Measurements from ENCODE around the gene PTPRO.

The PTPRO gene

DNA sequence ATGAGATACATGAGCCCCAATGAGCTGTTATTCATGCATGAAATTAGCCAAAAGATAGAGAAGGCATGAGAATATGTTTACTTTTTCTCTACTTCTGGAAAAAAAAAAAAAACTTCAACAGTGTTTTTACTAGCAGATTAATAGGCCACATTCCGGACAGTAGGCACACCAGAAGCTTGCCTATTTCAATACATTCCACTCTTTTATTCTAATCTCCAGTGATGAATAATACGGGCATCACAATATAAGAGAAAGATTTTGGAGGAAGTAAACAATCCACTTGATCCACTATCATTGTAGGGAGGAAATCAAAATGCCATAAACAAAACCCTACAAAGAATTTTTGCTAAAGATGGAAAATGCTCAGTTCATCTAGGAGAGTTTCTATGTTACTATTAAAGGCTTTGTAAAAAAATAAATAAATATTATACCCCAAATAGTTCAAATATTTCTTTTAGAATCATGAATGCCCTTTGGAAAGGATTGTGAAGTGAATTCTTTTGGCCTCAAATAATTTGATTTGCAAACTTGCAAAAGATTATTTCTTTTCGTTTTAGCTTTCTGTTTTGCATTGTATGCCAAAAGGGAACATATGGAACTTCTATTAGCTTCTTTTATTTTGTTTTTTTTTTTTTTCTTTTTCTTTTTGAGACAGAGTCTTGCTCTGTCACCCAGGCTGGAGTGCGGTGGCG, 234.2 kb downstream of the PTPRO start:
- no peaks in the 10 kb centered on the region for H3K36me3 Mint-ChIP-seq (ENCODE audit: low read depth)

DNA sequence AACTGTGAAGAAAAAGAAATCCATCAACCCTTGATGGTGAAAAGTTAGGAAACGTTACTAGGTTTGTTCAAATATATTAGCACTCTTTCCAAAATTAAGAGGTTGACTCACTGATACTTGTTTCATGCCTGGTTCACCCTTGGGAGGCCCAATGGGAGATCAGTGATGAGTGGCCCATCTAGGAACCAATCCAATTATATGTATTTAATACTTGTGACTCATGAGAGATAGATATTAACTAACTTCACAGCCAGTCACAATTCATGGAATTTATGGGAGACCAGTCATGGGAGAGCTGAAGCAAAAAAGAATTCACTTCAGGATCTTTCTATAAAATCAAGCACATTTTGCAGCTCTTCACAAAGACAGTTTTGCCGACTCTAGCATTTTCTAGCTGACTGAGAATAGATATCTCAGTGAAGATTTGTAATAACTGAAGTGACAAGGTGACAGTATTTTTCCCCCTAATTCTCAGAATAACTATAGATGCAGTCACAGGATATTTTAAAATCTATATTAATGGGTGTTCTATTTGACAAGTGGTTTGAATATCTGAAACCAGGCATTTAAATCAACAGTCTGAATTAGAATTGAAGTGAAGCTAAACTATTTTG, 236.7 kb downstream of the PTPRO start:
- Mint-ChIP-seq H3K4me1 (ENCODE audit: low read depth) (peaks cover 50% of the 10 kb centered on the region), H3K27me3 (no peaks in the 10 kb centered on the region), H3K9me3 (no peaks in the 10 kb centered on the region), H3K36me3 (ENCODE audit: low read depth) (no peaks in the 10 kb centered on the region), H3K4me3 (no peak overlapping the region), H3K27ac (no peak overlapping the region)
- DNase-seq, result no peak

More for the DNA sequence above, 234.2 kb downstream of the PTPRO start:
- Mint-ChIP-seq H3K4me3 (no peak overlapping the region), H3K9me3 (no peaks in the 10 kb centered on the region), H3K27me3 (no peaks in the 10 kb centered on the region), H3K4me1 (ENCODE audit: low read depth) (peaks cover 36% of the 10 kb centered on the region), H3K27ac (no peak overlapping the region)
- DNase-seq, result no peak

DNA sequence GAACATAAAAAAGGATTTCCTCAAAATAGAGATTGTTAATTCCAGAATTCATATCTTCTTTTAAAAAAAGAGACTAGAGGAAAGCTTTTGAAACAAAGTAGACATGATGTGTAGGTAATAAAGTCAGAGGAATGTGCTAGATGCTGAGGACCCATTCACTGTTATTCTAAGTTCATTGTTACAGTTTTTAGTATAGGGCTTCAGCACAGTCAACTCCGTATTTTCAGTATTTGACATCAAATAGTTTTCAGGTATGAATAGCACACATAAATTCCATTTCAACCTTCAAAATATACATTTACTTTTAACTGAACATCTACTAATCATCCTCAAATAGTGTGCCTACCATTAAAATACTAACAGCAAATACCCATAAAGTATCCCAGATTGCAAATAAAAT, 239.1 kb downstream of the PTPRO start:
- no peak for DNase-seq
- peak overlapping the region; percentile 45 for H3K4me3 Mint-ChIP-seq
- peaks cover 60% of the 10 kb centered on the region for H3K4me1 Mint-ChIP-seq (ENCODE audit: low read depth)
- H3K36me3 Mint-ChIP-seq (ENCODE audit: low read depth), result no peaks in the 10 kb centered on the region
- no peaks in the 10 kb centered on the region for H3K9me3 Mint-ChIP-seq
- peak overlapping the region; percentile 91 for H3K27ac Mint-ChIP-seq
- H3K27me3 Mint-ChIP-seq, result no peaks in the 10 kb centered on the region

DNA sequence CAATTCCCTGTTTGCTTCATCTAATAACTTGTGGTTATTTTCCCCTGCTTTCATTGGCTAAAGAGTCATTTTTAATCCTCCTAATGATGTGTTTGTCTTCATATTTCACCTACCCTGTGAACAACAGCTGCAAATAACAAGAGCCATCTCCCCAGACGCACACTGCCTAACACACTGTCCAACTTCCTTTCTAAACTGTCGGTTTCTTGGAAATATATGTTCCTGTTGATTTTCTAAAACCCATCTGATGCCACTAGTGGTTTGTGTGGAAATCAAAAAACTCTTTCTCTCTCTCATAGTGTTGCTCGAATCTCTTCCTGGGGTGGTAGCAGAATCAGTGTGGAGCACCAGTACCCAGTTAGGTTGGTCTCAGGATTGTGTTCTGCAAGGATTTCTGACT, 240.0 kb downstream of the PTPRO start:
- DNase-seq, result no peak
- Mint-ChIP-seq H3K9me3 (no peaks in the 10 kb centered on the region), H3K36me3 (ENCODE audit: low read depth) (no peaks in the 10 kb centered on the region), H3K4me1 (ENCODE audit: low read depth) (peaks cover 60% of the 10 kb centered on the region), H3K27me3 (no peaks in the 10 kb centered on the region), H3K27ac (peak overlapping the region; percentile 91), H3K4me3 (peak overlapping the region; percentile 45)

DNA sequence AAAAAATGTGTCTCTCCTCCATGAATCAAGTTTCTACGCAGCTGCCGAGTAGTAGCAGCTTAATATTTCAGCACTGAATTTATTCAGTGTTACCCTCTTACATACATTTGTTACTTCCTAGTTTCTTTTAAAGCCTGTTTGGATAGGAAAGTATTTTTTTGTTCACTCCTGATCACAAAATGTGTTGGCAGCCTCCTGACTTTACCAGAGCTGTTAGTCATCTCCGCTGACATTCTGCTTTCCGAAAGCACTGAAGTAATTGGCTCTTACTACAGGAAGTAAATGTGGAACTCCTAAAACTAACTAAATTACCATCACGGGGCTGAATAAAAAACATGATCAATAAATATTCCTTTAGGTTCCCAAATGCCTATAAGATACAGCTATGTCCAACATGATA, 241.4 kb downstream of the PTPRO start:
- no peaks in the 10 kb centered on the region for H3K9me3 Mint-ChIP-seq
- peaks cover 61% of the 10 kb centered on the region for H3K4me1 Mint-ChIP-seq (ENCODE audit: low read depth)
- peak overlapping the region; percentile 69 for H3K4me3 Mint-ChIP-seq
- no peak for DNase-seq
- H3K27me3 Mint-ChIP-seq, result no peaks in the 10 kb centered on the region
- H3K27ac Mint-ChIP-seq, result peak overlapping the region; percentile 89
- no peaks in the 10 kb centered on the region for H3K36me3 Mint-ChIP-seq (ENCODE audit: low read depth)

DNA sequence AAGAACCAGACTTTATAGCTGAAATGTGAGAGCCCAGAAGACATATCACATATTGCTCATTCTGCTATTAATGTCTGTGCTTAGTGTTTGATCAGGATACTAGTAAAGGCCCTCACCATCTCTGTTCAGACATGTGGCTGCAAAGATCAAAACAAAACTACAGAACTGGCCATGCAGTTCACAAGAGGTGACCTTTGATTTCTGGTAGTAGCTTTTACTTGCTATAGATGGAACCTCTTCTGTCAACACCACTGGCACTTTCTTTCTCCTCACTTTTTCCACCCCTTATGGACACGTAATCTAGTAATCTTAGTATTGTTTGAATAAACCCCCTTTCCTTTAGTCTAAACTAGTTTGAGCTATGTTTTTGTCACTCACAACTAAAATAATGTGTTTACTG, 252.0 kb downstream of the PTPRO start:
- peaks cover 64% of the 10 kb centered on the region for H3K4me1 Mint-ChIP-seq (ENCODE audit: low read depth)
- H3K4me3 Mint-ChIP-seq, result no peak overlapping the region
- H3K27me3 Mint-ChIP-seq, result no peaks in the 10 kb centered on the region
- H3K27ac Mint-ChIP-seq, result no peak overlapping the region
- H3K9me3 Mint-ChIP-seq, result peaks cover 2% of the 10 kb centered on the region
- DNase-seq, result no peak
- no peaks in the 10 kb centered on the region for H3K36me3 Mint-ChIP-seq (ENCODE audit: low read depth)

DNA sequence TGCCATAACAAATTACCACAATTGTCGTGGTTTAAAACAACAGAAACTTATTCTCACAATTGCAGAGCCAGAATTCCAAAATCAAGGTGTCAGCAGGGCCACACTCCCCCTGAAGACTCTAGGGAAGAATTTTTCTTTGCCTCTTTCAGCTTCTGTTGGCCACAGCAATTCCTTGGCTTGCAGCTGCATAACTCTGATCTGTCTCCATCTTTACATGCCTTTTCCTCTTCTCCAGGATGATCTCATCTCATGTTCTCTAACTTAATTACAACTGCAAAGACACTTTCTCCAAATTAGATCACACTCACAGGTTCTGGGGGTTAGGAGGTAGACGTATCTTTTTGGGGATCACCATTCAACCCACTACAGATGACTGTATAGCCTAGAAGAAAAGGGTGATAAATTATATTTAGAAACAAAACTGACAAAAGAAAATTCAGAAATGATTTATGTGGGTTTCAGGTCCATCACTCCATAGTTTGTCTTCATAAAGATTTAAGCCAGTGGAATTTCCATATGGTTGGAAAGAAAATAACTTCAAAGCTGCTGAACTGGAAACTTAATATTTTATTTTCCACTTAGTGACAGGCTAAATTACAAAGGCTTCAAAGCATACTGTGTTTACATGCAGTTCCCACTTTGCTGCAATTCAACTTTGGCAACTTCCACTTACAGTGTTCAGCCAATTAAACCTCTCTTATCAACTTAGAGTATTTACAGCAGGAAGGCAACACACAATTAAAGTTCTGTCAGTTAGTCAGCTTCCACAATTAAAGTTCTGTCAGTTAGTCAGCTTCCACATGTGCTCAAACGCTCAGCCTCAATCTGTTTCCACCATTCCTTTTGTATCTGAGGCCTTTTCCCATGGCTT, 253.6 kb downstream of the PTPRO start:
- Mint-ChIP-seq H3K27ac (peak overlapping the region; percentile 10), H3K9me3 (peaks cover 2% of the 10 kb centered on the region), H3K4me1 (ENCODE audit: low read depth) (peaks cover 58% of the 10 kb centered on the region)

DNA sequence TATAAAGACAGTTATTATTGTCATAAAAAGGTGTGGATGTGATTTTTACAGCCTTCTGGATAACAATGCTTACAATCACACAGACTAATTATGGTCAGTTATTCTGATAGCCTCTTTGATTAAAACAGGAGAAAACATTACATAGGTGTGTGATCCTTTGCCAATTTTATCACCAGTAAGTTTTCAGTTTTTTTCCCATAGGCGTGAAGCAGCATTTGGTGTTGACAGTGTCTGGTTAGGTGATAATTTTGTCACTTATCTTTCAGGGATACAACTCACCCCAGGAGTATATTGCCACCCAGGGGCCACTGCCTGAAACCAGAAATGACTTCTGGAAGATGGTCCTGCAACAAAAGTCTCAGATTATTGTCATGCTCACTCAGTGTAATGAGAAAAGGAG, 258.1 kb downstream of the PTPRO start:
- Mint-ChIP-seq H3K27ac (no peak overlapping the region), H3K4me1 (ENCODE audit: low read depth) (peaks cover 22% of the 10 kb centered on the region), H3K36me3 (ENCODE audit: low read depth) (no peaks in the 10 kb centered on the region), H3K27me3 (no peaks in the 10 kb centered on the region), H3K4me3 (no peak overlapping the region), H3K9me3 (no peaks in the 10 kb centered on the region)
- no peak for DNase-seq

More for the DNA sequence above, 253.6 kb downstream of the PTPRO start:
- no peaks in the 10 kb centered on the region for H3K36me3 Mint-ChIP-seq (ENCODE audit: low read depth)
- H3K27me3 Mint-ChIP-seq, result no peaks in the 10 kb centered on the region
- no peak for DNase-seq
- H3K4me3 Mint-ChIP-seq, result no peak overlapping the region

DNA sequence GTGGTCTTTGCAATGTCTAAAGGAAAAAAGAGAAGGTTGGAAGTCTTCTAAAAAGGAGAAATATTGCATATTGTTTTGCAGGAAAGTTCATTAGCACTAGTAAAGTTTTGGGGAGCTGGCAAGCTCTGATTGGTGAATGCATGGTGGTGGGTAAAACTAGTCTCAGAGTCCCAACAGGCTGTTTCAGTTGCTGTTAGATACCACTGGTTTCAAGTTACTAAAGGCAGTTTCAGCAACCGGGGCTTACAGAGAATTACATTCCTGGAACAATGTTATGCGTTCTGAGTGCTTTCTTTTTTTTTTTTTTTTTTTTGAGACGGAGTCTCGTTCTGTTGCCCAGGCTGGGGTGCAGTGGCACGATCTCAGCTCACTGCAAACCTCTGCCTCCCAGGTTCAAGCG, 258.7 kb downstream of the PTPRO start:
- no peak overlapping the region for H3K4me3 Mint-ChIP-seq
- no peaks in the 10 kb centered on the region for H3K36me3 Mint-ChIP-seq (ENCODE audit: low read depth)
- no peak overlapping the region for H3K27ac Mint-ChIP-seq
- no peak for DNase-seq
- H3K27me3 Mint-ChIP-seq, result no peaks in the 10 kb centered on the region
- H3K4me1 Mint-ChIP-seq (ENCODE audit: low read depth), result peaks cover 16% of the 10 kb centered on the region
- no peaks in the 10 kb centered on the region for H3K9me3 Mint-ChIP-seq

DNA sequence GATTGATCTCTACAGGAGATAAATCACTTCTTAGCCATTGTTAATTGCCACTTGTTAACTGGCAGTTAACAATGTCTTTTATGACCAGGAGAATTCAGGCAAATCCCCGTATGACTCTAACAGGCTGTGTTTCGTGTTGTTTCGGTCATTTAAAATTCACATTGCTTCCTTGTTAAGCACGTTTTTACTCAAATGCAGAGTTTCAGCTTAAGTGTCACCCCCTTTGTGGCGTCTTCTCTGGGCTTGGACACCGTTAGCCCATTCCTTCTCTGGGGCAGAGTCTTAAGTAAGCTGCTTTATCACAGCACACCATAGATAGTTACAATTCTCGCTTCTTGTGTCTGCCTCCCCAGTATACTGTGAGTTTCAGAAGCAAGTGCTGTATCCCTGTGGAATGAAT, 261.5 kb downstream of the PTPRO start:
- no peaks in the 10 kb centered on the region for H3K9me3 Mint-ChIP-seq
- H3K36me3 Mint-ChIP-seq (ENCODE audit: low read depth), result no peaks in the 10 kb centered on the region
- no peaks in the 10 kb centered on the region for H3K27me3 Mint-ChIP-seq
- H3K27ac Mint-ChIP-seq, result no peak overlapping the region
- DNase-seq, result no peak
- H3K4me1 Mint-ChIP-seq (ENCODE audit: low read depth), result peaks cover 11% of the 10 kb centered on the region
- no peak overlapping the region for H3K4me3 Mint-ChIP-seq

DNA sequence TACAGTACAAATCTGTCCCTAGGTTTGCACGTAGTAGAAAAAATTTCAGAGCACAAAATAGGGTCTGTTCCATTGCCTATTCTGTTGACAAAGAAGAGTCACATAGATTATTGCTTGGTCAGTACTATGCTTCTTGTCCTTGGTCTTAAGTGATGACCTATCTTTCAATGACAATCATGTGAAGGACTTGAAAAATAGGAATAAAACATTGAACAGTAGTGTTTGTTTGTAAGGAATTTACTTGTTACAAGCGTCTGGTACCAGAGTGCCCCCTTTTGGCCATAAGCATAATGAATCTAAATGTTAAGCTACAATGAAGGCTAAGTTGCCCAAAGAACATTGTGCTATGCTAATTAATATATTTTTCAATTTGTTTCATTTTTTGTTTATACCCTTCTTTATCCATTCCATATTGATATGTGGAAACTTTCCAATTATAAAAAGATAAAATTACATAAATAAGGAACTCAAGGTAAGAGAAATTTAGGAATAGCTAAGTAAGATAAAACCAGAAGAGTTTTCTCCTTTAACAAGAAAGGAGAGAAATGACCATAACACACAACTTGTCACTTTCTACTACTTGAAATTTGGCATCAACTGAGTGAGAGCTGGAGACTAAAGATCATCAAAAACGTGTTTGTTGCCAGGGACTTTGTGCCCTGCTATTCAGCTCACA, 262.2 kb downstream of the PTPRO start:
- Mint-ChIP-seq H3K4me1 (ENCODE audit: low read depth) (peaks cover 11% of the 10 kb centered on the region), H3K36me3 (ENCODE audit: low read depth) (no peaks in the 10 kb centered on the region), H3K27me3 (no peaks in the 10 kb centered on the region), H3K4me3 (no peak overlapping the region), H3K9me3 (no peaks in the 10 kb centered on the region), H3K27ac (no peak overlapping the region)
- no peak for DNase-seq

DNA sequence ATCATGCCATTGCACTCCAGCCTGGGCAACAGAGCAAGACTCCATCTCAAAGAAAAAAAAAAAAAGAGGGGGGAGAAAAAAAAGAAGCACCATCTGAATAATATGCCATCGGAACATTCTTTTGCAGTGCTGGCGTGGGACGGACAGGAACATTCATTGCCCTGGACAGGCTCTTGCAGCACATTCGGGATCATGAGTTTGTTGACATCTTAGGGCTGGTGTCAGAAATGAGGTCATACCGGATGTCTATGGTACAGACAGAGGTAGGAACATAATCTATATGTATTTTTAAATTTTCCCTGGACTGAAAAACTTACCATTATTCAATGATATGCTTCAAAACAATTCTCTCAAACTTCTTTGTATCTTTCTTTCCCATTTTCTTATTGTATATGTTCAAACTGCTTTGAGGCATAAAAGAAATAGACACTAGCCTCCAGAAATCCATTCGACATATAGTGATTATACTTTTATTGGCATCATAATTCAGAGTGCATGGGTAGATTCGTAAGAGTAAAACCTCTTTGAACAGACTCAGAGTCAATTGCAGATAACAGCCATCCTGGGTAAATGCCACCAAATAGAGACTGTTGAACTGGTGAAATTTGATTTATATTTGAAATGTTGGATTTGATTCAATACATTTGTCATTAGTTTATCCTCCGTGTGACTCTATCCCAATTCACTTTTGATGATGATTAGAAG, 267.2 kb downstream of the PTPRO start:
- Mint-ChIP-seq H3K9me3 (no peaks in the 10 kb centered on the region), H3K27ac (no peak overlapping the region), H3K4me3 (peak overlapping the region; percentile 60), H3K36me3 (ENCODE audit: low read depth) (no peaks in the 10 kb centered on the region), H3K27me3 (peaks cover 5% of the 10 kb centered on the region), H3K4me1 (ENCODE audit: low read depth) (peaks cover 10% of the 10 kb centered on the region)
- no peak for DNase-seq

DNA sequence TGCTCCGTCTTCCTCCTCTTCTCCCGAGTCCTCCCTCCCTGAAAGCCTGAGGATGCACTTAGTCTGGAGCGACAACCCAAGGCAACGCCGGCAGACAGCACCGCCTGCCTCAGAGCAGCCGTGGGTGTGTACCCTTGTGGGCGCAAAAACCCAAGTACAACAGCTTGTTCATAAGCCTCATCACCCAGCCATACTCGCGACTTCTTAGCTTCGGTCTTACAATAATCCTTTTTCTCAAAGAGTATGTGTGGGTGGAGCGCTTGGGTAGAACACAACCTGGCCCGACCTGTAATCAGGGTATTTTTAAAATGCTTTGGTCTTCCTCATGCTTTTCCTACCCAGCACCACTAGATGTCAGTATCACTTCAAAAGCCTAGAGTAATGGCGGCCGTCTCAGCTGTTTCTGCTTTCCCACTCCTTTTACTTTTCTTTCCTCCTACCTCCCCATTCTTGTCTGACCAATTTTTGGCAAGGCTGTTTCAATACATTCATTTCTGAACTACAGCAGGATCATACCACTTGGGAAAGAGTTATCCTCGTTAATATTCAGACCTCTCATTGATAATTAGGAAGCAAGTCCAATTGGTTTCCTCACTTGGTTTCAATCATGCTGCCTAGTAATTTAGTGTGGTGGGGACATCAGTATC, 268.0 kb downstream of the PTPRO start:
- peaks cover 5% of the 10 kb centered on the region for H3K27me3 Mint-ChIP-seq

More for the DNA sequence above, 268.0 kb downstream of the PTPRO start:
- Mint-ChIP-seq H3K9me3 (no peaks in the 10 kb centered on the region), H3K36me3 (ENCODE audit: low read depth) (no peaks in the 10 kb centered on the region), H3K4me1 (ENCODE audit: low read depth) (peaks cover 10% of the 10 kb centered on the region), H3K27ac (peak overlapping the region; percentile 67), H3K4me3 (peak overlapping the region; percentile 60)
- DNase-seq, result peak; percentile 53

All from activated T-cell treated with anti-CD3 and anti-CD28 coated beads, Interleukin-2, amount 50 U/mL, for 24 hours (primary cell).